ENCODE results near the gene TPM1.

DNA sequence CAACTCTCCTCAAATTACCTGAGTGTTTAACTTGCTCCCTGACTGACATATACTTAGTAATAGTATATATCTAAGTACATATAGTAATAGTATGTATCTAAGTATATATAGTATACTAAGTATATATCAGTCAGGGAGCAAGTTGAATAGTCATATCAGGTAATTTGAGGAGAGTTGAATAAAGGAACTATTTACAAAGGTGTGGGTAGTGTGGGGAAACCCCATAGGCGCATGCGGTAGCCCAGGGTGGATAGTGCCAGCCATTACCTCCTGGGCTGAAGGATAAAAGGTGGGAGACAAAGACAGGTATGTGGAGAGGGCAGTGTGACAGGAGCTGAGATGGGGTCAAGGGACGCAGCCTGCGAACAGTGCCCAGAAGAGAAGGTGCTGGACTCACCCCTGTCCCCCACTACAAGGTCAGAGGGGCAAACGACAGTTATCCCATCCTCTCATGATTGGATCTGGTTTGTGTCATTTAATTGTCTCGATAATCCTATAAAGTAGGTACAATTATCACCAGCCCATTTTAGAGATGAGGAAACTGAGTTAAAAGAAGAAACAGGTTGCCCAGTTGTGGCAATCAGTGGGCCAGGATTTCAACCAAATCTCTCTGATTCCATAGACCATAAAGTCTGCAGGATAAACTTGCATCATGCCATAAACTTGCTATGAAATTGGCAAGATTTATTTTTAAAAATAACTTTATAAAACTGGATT, 34.1 kb upstream of the TPM1 start:
- TF ChIP-seq FOXK2 (IDR thresholded peaks at IDR 0.05), result no peak
- no peak for TF ChIP-seq EZH2 (IDR thresholded peaks at IDR 0.05; ENCODE audit: borderline replicate concordance, control insufficient read depth, low read depth, low read length)
- TF ChIP-seq MXI1 (IDR thresholded peaks at IDR 0.05; ENCODE audit: low read depth, low read length), result no peak
- TF ChIP-seq CREB1 (IDR thresholded peaks at IDR 0.05; ENCODE audit: low read depth), result no peak
- no peak for TF ChIP-seq HDAC6 (IDR thresholded peaks at IDR 0.05; ENCODE audit: unreplicated experiment)
- TF ChIP-seq TAF1 (IDR thresholded peaks at IDR 0.05; ENCODE audit: borderline replicate concordance, low read depth, low read length), result no peak
- TF ChIP-seq, protein P1, sequence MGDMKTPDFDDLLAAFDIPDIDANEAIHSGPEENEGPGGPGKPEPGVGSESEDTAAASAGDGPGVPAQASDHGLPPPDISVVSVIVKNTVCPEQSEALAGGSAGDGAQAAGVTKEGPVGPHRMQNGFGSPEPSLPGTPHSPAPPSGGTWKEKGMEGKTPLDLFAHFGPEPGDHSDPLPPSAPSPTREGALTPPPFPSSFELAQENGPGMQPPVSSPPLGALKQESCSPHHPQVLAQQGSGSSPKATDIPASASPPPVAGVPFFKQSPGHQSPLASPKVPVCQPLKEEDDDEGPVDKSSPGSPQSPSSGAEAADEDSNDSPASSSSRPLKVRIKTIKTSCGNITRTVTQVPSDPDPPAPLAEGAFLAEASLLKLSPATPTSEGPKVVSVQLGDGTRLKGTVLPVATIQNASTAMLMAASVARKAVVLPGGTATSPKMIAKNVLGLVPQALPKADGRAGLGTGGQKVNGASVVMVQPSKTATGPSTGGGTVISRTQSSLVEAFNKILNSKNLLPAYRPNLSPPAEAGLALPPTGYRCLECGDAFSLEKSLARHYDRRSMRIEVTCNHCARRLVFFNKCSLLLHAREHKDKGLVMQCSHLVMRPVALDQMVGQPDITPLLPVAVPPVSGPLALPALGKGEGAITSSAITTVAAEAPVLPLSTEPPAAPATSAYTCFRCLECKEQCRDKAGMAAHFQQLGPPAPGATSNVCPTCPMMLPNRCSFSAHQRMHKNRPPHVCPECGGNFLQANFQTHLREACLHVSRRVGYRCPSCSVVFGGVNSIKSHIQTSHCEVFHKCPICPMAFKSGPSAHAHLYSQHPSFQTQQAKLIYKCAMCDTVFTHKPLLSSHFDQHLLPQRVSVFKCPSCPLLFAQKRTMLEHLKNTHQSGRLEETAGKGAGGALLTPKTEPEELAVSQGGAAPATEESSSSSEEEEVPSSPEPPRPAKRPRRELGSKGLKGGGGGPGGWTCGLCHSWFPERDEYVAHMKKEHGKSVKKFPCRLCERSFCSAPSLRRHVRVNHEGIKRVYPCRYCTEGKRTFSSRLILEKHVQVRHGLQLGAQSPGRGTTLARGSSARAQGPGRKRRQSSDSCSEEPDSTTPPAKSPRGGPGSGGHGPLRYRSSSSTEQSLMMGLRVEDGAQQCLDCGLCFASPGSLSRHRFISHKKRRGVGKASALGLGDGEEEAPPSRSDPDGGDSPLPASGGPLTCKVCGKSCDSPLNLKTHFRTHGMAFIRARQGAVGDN (IDR thresholded peaks at IDR 0.05), result no peak
- no peak for TF ChIP-seq NFIC (IDR thresholded peaks at IDR 0.05; ENCODE audit: low read depth, low read length)
- no peak for TF ChIP-seq YY1 (IDR thresholded peaks at IDR 0.05; ENCODE audit: low read depth, low read length)
- TF ChIP-seq GATAD2B (conservative IDR thresholded peaks at IDR 0.05; ENCODE audit: low read depth), result no peak
- no peak for TF ChIP-seq POLR2A (IDR thresholded peaks at IDR 0.05; ENCODE audit: low read depth, low read length)
- TF ChIP-seq BHLHE40 (IDR thresholded peaks at IDR 0.05; ENCODE audit: borderline replicate concordance in 1 of 2, low read depth in 2 of 2, low read length in 1 of 2), result no peak
- TF ChIP-seq, protein P2, sequence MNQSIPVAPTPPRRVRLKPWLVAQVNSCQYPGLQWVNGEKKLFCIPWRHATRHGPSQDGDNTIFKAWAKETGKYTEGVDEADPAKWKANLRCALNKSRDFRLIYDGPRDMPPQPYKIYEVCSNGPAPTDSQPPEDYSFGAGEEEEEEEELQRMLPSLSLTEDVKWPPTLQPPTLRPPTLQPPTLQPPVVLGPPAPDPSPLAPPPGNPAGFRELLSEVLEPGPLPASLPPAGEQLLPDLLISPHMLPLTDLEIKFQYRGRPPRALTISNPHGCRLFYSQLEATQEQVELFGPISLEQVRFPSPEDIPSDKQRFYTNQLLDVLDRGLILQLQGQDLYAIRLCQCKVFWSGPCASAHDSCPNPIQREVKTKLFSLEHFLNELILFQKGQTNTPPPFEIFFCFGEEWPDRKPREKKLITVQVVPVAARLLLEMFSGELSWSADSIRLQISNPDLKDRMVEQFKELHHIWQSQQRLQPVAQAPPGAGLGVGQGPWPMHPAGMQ (IDR thresholded peaks at IDR 0.05; ENCODE audit: borderline replicate concordance), result no peak

Measured in GM12878 (cell line).